IPS-20b (cell line): Measurements from ENCODE around the gene ZNF611.

ENCODE experiments used
- H3K27ac ChIP-seq: one replicate; pipeline ENCODE4 v1.5.1; 2013; ENCODE audit warnings: low read length
- H3K27me3 ChIP-seq: 2 replicates; pipeline ENCODE4 v1.6.1; 2013; ENCODE audit warnings: mild to moderate bottlenecking, low read length, inconsistent platforms; ENCODE audit not compliant: insufficient read depth
- H3K36me3 ChIP-seq: 2 replicates; pipeline ENCODE4 v1.6.1; 2013; ENCODE audit warnings: low read depth, mild to moderate bottlenecking, inconsistent platforms, low read length, moderate library complexity; ENCODE audit not compliant: insufficient read depth
- H3K4me1 ChIP-seq: 2 replicates; pipeline ENCODE4 v1.6.1; 2013; ENCODE audit warnings: mild to moderate bottlenecking, control low read depth, inconsistent platforms, low read length, moderate library complexity; ENCODE audit not compliant: insufficient read depth
- H3K4me3 ChIP-seq: 2 replicates; pipeline ENCODE4 v1.5.1; 2013; ENCODE audit warnings: mild to moderate bottlenecking, low read length, inconsistent platforms
- H3K9ac ChIP-seq: 2 replicates; pipeline ENCODE4 v1.6.1; 2013; ENCODE audit warnings: low read depth, mild to moderate bottlenecking, inconsistent platforms, low read length, moderate library complexity
- H3K9me3 ChIP-seq: 2 replicates; pipeline ENCODE4 v1.6.1; 2013; ENCODE audit warnings: mild to moderate bottlenecking, low read depth, low read length, inconsistent platforms; ENCODE audit not compliant: insufficient read depth

ZNF611 gene

DNA sequence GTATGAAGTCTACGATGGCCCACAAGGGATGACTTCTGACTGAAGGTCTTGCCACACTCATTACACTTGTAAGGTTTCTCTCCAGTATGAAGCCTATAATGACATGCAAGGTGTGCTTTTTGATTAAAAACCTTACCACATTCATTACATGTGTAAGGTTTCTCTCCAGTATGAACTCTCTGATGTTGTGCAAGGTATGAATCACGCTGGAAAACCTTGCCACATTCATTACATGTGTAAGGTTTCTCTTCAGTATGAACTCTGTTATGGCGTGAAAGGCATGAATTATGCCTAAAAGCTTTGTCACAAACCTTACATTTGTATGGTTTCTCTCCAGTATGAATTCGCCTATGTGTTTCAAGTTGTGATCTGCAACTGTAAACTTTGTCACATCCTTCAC, 81.7 kb downstream of the ZNF611 start:
- no peaks in the 10 kb centered on the region for H3K4me1 ChIP-seq
- no peak overlapping the region for H3K4me3 ChIP-seq
- H3K9me3 ChIP-seq: no peaks in the 10 kb centered on the region
- H3K27ac ChIP-seq: no peak overlapping the region
- H3K9ac ChIP-seq: no peak overlapping the region
- H3K27me3 ChIP-seq: no peaks in the 10 kb centered on the region
- peaks cover 30% of the 10 kb centered on the region for H3K36me3 ChIP-seq
